ENCODE measurements around the gene SLC24A3.

- no peak for TF ChIP-seq EZH2 (IDR thresholded peaks at IDR 0.05)
- no peak for TF ChIP-seq POLR2AphosphoS5 (IDR thresholded peaks at IDR 0.05; ENCODE audit: borderline replicate concordance, low read depth, low read length)
- TF ChIP-seq FOXP2 (optimal IDR thresholded peaks at IDR 0.05; ENCODE audit: control extremely low read depth, extremely low read length, insufficient read depth): no peak
These were observed 115.0 kb downstream of the SLC24A3 start for GRCh38 chr20:19327401-19327800.
